Activated CD4-positive, alpha-beta T cell treated with anti-CD3 and anti-CD28 coated beads, Interleukin-2, amount 50 U/mL, for 24 hours (primary cell): ENCODE measurements around the gene C19orf81.

ENCODE experiments used
- DNase-seq, 2 donors: peaks; one replicate each; pipeline ENCODE4 v3.0.0-alpha.2; 2020; ENCODE audit warnings: low read depth in 1 of 2, low spot score in 1 of 2

The C19orf81 gene

GRCh38 chr19:50658441-50659317 lies 9.4 kb downstream of the C19orf81 start:
- peak in 1 of 2 donors; percentile 44 for DNase-seq

GRCh38 chr19:50659318-50660087 lies 10.3 kb downstream of the C19orf81 start:
- no peak for DNase-seq

DNA sequence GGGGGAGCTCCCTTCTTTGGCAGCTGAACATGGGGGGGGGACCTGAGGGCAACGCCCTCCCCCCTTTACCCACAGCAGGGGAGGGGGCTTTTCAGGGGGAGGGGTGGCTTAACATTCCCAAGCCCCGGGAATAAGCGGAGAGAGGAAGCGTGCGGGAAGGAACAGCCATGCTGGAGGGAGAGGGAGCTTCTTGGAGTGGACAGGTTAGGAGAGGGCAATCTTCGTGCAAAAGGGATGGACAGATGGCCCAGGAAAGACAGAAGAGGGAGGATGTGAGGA lies 10.8 kb downstream of the C19orf81 start:
- DNase-seq = no peak

- no peak for DNase-seq
Measured at GRCh38 chr19:50661023-50661422, 11.8 kb downstream of the C19orf81 start.

DNA sequence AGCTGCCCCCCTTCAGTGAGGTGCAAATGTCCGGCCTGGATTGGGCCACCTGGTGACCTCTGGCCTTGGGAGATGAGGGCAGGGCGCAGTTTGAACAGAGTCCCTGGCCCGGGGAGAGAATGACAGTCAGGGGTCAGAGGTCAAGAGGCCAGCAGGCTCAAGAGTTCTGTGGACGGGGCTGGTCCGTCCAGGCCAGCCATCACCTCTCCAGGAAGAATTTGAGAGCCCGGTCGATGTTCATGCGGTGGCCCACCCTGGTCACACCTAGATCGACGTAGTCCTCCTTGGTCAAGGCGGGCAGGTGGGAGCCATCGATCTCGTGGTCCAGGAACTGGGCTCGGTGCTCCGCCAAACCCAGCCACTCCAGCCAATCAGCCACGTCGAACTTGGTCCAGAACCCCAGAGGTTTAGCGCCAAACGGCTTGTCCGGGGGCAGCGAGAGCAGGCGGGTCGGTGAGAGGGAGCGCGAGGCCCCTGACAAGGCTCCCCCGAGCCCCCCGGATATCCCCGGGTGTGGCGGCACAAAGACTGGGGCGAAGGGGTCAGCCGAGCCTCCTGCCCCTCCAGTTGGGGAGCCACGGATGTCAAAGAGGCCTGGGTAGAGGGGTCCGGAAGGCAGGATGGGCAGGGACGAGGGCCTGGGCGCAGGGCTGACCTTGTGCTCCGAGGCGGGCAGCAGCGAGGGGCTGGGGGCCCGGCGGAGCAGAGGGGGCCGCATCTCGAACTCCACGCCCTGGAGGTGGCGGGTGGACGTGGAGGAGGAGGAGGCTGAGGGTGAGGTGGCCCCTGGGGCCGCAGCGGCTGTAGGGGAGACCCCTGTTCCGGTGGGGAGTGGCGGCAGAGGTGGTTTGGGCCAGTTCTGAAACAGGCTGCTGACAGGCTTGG lies 12.8 kb downstream of the C19orf81 start:
- DNase-seq = no peak

- no peak for DNase-seq
Measured at GRCh38 chr19:50662651-50663481, 13.6 kb downstream of the C19orf81 start.

GRCh38 chr19:50663482-50663790 lies 14.2 kb downstream of the C19orf81 start:
- DNase-seq = no peak

GRCh38 chr19:50664204-50664603 lies 15.0 kb downstream of the C19orf81 start:
- no peak for DNase-seq

DNA sequence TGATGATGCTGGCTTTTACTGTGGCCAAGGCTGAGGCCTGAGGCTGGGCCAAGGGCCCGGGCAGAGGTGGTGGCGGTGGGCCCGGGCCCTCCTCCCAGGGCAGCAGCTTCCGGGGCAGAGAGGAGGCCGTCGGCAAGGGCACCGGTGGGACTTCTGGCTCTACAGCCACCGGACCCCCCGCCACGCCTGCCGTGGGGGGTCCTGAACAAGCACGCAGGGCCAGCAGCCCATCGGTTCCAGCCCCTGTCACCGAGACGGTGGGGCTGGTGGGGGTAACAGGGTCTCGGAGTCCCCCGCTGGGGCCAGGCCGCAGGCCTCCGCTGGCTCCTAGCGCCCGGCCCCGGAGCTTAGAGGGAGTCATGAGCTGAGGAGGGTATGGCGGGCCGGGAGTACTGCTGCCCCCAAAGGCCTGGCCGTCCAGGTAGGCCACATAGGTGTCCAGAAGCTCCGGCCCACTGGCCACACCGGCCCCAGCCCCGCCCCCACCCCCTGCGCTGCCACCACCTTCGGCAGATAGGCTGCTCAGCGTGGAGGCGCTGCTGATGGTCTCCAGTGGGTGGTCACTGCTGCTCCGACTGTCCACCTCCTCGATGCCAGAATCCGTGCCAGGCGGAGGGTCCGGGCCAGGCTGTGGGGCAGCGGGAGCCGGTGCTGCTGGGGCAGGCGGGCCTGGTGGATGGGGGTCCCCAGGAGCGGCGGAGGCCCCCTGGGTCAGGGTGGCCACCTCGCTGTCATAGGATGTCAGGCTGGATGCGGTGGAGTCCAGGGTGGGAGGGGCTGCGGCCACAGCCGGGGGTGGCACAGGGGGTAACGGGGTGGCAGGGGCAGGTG lies 17.3 kb downstream of the C19orf81 start:
- DNase-seq = no peak

DNA sequence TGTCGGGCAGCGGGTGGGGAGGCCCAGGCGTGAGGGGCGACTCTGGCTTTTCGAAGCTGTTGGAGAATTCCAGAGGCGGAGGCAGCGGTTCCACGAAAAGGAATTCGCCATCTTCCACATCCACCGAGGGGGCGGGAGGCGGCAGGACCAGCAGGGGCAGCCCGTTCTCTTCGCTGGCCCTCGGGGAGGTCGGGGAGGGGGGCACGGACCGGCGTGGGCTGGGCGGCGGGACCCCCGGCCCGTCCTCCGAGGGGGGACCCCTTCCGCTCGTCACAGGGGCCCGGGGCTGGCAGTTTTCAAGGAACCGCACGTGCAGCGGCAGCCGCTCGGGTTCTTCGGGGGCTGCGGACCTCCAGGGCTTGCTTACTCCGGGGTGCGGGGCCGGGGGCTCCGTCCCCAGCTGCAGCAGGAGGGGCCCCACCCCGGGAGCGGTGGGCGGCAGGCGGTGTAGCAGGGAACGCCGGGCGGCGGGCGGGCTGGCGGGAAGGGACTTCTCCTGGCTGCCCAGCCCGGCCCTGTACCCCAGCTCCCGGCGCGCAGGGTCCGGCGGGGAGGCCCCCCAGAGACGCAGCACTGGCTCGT lies 18.0 kb downstream of the C19orf81 start:
- no peak for DNase-seq

GRCh38 chr19:50667759-50668231 lies 18.6 kb downstream of the C19orf81 start:
- DNase-seq = no peak

- no peak for DNase-seq
Measured at GRCh38 chr19:50668416-50668815, 19.2 kb downstream of the C19orf81 start.

DNA sequence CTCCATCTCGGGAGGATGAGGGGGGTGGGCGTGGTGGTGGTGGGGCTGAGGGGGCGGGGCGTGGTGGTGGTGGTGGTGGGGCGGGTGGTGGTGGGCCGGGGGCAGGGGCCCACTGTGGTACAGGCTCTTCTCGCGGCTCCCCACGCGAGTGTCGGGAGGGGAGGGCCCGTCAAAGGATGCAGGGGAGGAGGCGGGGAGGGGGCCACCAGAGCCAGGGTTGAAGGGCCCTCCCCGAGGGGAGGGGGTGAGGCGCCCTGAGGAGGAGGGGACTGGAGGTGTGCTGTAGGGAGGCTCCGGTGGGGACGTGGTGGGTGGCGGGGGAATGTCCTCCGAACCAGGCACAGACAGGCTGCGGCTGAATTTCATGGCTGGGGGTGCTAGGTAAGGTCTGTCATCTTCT lies 19.6 kb downstream of the C19orf81 start:
- DNase-seq = no peak

DNA sequence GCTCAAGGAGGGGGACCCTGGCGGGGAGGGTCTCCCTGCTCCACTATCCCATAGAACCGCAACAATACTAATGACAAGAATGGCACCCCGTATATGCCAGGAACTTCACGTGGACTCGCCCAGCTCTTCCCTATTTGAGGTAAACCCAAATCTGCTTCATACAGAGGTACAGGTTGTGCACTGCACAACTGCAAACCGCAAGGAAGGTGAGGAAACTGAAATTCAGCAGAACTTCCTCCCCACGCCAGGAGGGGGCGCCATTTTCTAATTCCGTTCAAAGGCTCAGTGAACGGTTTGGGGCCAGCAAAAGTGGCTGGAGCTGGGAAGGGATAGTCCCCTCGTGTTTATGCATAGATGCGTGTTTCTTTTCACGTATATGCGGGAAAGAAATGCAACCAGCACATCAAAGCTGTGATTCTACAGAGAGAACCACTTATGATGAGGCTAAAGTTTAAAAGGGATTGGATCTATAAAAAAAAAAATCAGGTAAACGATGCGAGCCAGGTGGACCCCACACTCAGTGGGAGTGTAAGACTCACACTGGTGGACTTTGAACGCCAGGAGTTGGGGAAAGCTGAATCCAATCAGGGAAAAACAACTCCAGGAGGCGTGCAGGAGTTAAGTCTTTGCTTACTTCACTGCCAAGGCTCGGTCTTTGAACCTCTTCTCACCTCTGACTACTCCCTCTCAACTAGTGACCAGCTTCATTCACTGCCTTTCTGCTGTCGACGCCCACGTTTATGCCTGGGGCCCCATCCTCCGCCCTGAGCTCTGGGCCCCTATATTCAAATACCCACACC lies 20.3 kb downstream of the C19orf81 start:
- DNase-seq = peak; percentile 6 to 16

DNA sequence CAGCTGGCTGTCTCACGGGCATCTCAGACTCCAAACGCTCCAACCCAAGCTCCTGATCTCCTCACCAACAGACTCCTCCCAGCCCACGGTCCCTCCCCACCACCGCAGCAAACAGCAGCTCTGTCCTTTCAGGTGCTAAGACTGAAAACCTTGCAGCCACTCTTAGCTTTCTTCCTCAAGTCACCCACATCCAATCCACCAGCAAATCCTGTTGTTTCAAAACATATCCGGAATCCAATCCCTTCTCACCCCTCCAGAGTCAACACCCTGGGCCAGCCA lies 20.8 kb downstream of the C19orf81 start:
- DNase-seq = no peak

- DNase-seq = no peak
Measured at GRCh38 chr19:50673118-50673517, 23.9 kb downstream of the C19orf81 start.

DNA sequence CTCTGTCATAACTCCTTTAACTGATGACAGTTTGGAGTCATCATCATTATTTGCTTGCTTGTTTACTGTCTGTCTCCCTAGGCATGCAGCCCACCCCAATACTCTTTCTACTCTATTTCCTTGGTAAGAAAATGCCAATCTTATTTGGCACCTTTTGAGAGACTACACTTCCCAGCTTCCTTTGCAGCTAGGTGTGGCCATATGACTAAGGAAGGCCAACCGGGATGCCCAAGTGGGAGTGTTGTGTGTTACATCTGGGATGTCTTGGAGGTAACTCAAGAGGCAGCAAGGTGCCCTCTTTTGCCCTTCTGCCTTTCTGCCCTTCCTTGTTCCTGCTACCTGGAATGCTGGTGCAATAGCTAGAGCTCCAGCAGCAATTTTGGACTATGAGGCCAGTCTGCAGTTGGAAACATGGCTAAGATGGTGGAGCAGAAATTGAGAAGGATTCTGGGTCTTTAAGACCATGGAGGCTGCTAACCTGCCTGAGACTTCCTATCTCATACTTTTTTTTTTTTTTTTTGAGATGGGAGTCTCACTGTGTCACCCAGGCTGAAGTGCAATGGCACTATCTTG lies 27.5 kb downstream of the C19orf81 start:
- no peak for DNase-seq

- no peak for DNase-seq
Measured at GRCh38 chr19:50677636-50678035, 28.4 kb downstream of the C19orf81 start.

DNA sequence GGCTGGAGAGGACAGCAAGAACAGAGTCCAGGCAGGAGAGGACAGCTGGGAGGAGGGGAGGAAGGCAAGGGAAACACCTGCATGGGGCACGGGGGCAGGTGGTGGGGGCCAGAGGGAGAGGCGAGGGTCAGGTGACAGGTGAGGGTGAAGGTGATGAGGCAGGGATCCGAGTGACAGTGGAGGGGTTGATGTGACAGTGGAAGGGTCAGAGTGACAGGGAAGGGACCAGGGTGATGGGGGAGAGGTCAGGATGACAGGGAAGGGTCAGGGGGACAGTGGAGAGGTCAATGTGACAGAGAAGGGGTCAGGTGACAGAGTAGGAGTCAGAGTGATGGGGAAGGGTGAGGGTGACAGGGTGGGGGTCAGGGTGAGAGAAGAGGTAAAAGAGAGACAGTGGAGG lies 29.1 kb downstream of the C19orf81 start:
- no peak for DNase-seq
